Heart left ventricle (tissue), 16 donors: ENCODE data around the gene SHPK. TPM values are rescaled to one million over a fixed set of nuclear protein-coding genes. Genes with fewer than 3 reads are reported as not detected.

ENCODE experiments used
- ATAC-seq, 4 donors: fragments of 200-7000 bp; cut with Tn5 transposase; one replicate each; pipeline ENCODE4 v1.9.1; 2020 to 2022; ENCODE audit warnings: moderate library complexity in 4 of 4, mild to moderate bottlenecking in 3 of 4, moderate number of reproducible peaks in 1 of 4
- DNase-seq, 5 donors: peaks; one replicate each; pipeline ENCODE4 v3.0.0-alpha.2; 2020
- H3K27ac ChIP-seq, 12 donors: fragments of 200-600 bp; sonication (generic) in 4 of 12; one replicate each; pipeline versions ENCODE4 v1.5.0 to v1.8.0; 2016 to 2022; ENCODE audit warnings: mild to moderate bottlenecking in 2 of 12
- H3K27me3 ChIP-seq, 9 donors: fragments of 200-600 bp; sonication (generic) in 2 of 9; one replicate each; pipeline versions ENCODE4 v1.5.1 to v1.8.0; 2016 to 2022; ENCODE audit warnings: mild to moderate bottlenecking in 3 of 9
- H3K36me3 ChIP-seq, 9 donors: fragments of 200-600 bp; sonication (generic) in 2 of 9; one replicate each; pipeline versions ENCODE4 v1.5.0 to v1.8.0; 2018 to 2022; ENCODE audit warnings: mild to moderate bottlenecking in 2 of 9
- H3K4me1 ChIP-seq, 12 donors: fragments of 200-600 bp; sonication (generic) in 4 of 12; one replicate each; pipeline versions ENCODE4 v1.5.0 to v1.8.0; 2016 to 2022; ENCODE audit warnings: mild to moderate bottlenecking in 3 of 12
- H3K4me3 ChIP-seq, 12 donors: fragments of 200-600 bp; sonication (generic) in 4 of 12; one replicate each; pipeline versions ENCODE4 v1.5.0 to v1.8.0; 2017 to 2022; ENCODE audit warnings: mild to moderate bottlenecking in 9 of 12, moderate library complexity in 4 of 12
- H3K9me3 ChIP-seq, 12 donors: fragments of 200-600 bp; sonication (generic) in 4 of 12; one replicate each; pipeline versions ENCODE4 v1.5.0 to v1.8.0; 2016 to 2022; ENCODE audit warnings: mild to moderate bottlenecking in 1 of 12
- POLR2A ChIP-seq, 2 donors: fragments of 450-650 bp; IDR thresholded peaks; one replicate each; pipeline ENCODE4 v1.6.1; 2017; ENCODE audit warnings: antibody characterized with exemption in 2 of 2, mild to moderate bottlenecking in 2 of 2, moderate library complexity in 2 of 2
- WGBS, 4 donors: extraction: QIAGEN DNeasy Blood & Tissue Kit in 2 of 4; methylation state at CpG; one replicate each; pipeline versions ENCODE4 v1.1.5 to v1.1.7; 2013 to 2018; 5-methylcytosine and 5-hydroxymethylcytosine counted together
- intact Hi-C, 10 donors: fragments of 100-400 bp; cut with DNase I; formaldehyde crosslinking; loops; one replicate each; pipeline versions ENCODE4 v1.11.1 to v1.14.2; 2022
- polyA plus RNA-seq, 2 donors: library from polyadenylated mRNA; stranded (reverse); fragments of 200-250 nt; gene quantifications; one replicate each; pipeline ENCODE4 v1.2.3, GENCODE V29; 2013
- total RNA-seq, 9 donors: library from RNA; depleted of rRNA in 2 of 9; stranded (reverse); fragments of >200 nt in 2 of 9; fragmentation: NEBNext Ultra II Directional in 3 of 9; extraction: Animal tissue kit (Norgen Biotek cat#: 25700) in 3 of 9; gene quantifications; one replicate each; pipeline versions ENCODE4 v1.1.0 to v1.2.4, GENCODE V29; 2016 to 2023
- TF ChIP-seq, protein P1 (sequence below), 12 donors: fragments of 200-600 bp; sonication (generic) in 4 of 12; IDR thresholded peaks; one replicate each; pipeline versions ENCODE4 v1.5.0 to v1.8.0; 2018 to 2022; ENCODE audit warnings: antibody characterized with exemption in 12 of 12, mild to moderate bottlenecking in 5 of 12
- donor health status: ischemic (EF 13 %, LVEDD 7.1; RV severe dilation, severe dysfunction).
- donor health status: healthy with polysubstance abuse.
- donor health status: DM: no; HTN: yes; CAD: no.
- donor health status: DM: no; HTN: no; CAD: no.
- donor health status: ischemic (EF 25% LVEDD 6.9; RV normal size, moderate dysfunction).
- donor health status: ischemic (EF 25% LVEDD 5.7; RV mildly dilated, moderate dysfunction).
- donor health status: healthy.
- donor health status: DM: yes; HTN: yes; CAD: no.
- donor health status: ischemic (EF 35%, LVEDD 5.7; RV mildly dilated, moderate dysfunction).
- donor health status: nonischemic (EF 11% LVEDD 7.7; RV severe dilation, severe dysfunction).
- donor health status: DM: yes; HTN: yes; CAD: no.
- donor health status: PGD.
- donor health status: ischemic (EF 29% LVEDD 5.4; RV normal size, mild dysfunction).
- donor health status: nonischemic (EF 23%, LVEDD 6.1; RV moderate dilation, normal function).

SHPK gene
- total and polyA plus RNA-seq, 11 donors = 2.5 to 7.3 (median 3.6) TPM

DNA sequence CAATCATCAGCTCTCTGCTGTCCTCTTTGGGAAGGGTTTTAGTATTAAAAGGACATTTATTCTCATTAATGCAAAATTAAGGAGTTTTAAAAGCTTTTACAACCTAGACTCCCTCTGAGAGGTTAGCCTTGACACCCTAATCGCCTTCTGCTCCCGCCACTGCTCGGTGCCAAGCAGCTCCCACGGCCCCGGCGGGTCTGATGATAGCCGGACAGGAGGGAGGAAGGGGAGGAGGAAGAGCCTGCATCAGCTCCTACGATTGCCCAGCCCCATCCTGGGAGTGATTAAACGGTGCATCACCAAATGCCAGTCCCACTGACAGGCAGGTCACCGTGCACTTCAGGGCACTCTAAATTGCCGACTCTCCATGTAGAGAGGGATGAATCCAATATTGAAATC, 8.3 kb downstream of the SHPK start:
- peaks cover 0 to 16% (median 5%) of the 10 kb centered on the region in 12 donors for H3K4me1 ChIP-seq
- WGBS, 4 donors = 49 to 67% (median 66%) methylated on average over 11 of the region's 11 CpGs
- H3K27ac ChIP-seq = peak overlapping the region in 9 of 12 donors; percentile 2 to 69 (median 40)
- TF ChIP-seq, protein P1, sequence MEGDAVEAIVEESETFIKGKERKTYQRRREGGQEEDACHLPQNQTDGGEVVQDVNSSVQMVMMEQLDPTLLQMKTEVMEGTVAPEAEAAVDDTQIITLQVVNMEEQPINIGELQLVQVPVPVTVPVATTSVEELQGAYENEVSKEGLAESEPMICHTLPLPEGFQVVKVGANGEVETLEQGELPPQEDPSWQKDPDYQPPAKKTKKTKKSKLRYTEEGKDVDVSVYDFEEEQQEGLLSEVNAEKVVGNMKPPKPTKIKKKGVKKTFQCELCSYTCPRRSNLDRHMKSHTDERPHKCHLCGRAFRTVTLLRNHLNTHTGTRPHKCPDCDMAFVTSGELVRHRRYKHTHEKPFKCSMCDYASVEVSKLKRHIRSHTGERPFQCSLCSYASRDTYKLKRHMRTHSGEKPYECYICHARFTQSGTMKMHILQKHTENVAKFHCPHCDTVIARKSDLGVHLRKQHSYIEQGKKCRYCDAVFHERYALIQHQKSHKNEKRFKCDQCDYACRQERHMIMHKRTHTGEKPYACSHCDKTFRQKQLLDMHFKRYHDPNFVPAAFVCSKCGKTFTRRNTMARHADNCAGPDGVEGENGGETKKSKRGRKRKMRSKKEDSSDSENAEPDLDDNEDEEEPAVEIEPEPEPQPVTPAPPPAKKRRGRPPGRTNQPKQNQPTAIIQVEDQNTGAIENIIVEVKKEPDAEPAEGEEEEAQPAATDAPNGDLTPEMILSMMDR (IDR thresholded peaks at IDR 0.05) = no peak
- no peak for TF ChIP-seq POLR2A (IDR thresholded peaks at IDR 0.05)
- DNase-seq (peak in 1 of 5 donors; percentile 21), ATAC-seq (no peak)
- intact Hi-C loops = no loop called here
- H3K36me3 ChIP-seq = peaks cover 0 to 89% (median 65%) of the 10 kb centered on the region in 9 donors
- no peaks in the 10 kb centered on the region for H3K27me3 ChIP-seq
- no peaks in the 10 kb centered on the region for H3K9me3 ChIP-seq
- no peak overlapping the region for H3K4me3 ChIP-seq

DNA sequence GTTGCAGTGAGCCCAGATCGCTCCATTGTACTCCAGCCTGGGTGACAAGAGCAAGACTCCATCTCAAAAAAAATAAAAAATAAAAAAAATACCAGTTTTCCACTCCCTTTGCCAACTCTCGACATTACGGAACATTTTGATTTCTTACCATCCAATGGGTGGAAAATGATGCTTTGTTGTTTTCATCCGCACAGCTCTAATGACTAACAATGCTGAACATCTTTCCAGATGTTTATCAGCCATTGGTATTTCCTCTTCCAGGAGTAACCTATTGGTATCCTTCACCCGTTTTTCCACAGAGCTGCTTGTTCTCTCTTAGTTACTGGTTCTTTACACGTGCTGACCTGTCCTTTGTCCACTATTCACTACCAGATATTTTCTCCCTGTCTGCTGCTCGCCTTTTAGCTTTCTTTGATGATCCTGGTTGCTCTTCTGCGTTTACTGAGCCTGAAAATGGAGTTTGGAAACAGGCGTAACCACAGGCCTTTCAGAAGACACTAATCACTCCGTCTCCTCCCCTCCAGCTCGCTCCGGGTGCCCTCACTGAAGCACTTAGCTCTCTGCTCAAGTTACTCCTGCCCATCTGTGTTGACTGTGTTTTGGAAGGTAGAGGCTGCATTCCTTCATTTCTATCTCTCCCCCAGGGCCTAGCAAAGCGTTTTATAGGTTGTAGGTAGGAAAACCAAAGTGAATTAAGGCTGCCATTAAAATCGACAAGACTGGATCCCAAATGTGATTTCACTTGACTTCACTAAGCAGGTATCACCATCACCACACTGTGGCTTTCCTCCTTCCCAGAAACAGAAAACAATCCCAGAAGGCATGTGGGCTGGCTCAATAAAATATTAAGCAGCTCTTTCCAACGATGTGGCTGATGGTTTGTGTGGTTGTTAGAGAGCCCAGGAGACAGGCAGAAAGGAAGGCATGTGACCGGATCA, 8.9 kb downstream of the SHPK start:
- TF ChIP-seq POLR2A (IDR thresholded peaks at IDR 0.05) = no peak
- TF ChIP-seq, protein P1 (IDR thresholded peaks at IDR 0.05) = no peak
- Histone ChIP-seq H3K4me3 (no peak overlapping the region), H3K9me3 (no peaks in the 10 kb centered on the region), H3K4me1 (peaks cover 0 to 16% (median 5%) of the 10 kb centered on the region in 12 donors), H3K27me3 (no peaks in the 10 kb centered on the region), H3K27ac (peak overlapping the region in 9 of 12 donors; percentile 2 to 69 (median 40)), H3K36me3 (peaks cover 2 to 89% (median 72%) of the 10 kb centered on the region in 9 donors)
- intact Hi-C loops = no loop called here
- WGBS, 4 donors = 54 to 74% (median 67%) methylated on average over 16 of the region's 16 CpGs
- DNase-seq (no peak), ATAC-seq (peak in 2 of 4 donors; percentile 21 to 24)

DNA sequence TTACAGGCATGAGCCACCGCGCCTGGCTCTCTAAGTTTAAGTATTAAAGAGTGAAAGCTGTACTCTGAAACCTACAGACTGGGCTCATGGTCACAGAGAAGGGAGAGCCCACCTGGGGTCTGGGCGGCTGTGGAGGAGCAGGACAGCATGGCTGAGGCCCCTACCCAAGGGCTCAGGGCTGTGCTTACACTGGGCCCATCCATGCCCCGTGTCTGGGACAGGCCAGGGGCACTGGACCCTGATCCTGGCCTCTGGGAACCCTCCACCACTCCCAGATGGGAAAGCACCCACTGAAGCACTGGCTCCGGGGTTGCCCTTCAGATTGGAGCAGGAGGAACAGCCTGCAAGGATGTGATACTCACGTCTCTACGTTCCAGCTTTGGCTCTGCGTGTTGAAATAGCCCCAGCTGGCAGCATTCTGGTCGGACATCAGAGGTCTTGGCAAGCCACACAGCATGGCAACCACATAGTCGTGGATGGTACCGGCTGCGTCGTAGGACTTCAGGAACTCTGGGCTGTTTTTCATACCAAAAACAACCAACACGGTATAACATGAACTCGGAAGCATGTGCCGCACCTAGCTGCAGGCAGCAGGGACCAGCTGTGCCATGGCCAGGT, 13.0 kb downstream of the SHPK start:
- intact Hi-C loops = no loop called here
- no peaks in the 10 kb centered on the region for H3K27me3 ChIP-seq
- DNase-seq (no peak), ATAC-seq (peak in 2 of 4 donors; percentile 35 to 63)
- no peak overlapping the region for H3K27ac ChIP-seq
- peaks cover 0 to 9% (median 0%) of the 10 kb centered on the region in 12 donors for H3K4me1 ChIP-seq
- TF ChIP-seq POLR2A (IDR thresholded peaks at IDR 0.05) = no peak
- TF ChIP-seq, protein P1 (IDR thresholded peaks at IDR 0.05) = no peak
- no peaks in the 10 kb centered on the region for H3K9me3 ChIP-seq
- H3K4me3 ChIP-seq = no peak overlapping the region
- H3K36me3 ChIP-seq = peaks cover 2 to 96% (median 87%) of the 10 kb centered on the region in 9 donors
- whole genome bisulfite sequencing, 4 donors = 92 to 97% (median 93%) methylated on average over 11 to 16 of the region's 16 CpGs

DNA sequence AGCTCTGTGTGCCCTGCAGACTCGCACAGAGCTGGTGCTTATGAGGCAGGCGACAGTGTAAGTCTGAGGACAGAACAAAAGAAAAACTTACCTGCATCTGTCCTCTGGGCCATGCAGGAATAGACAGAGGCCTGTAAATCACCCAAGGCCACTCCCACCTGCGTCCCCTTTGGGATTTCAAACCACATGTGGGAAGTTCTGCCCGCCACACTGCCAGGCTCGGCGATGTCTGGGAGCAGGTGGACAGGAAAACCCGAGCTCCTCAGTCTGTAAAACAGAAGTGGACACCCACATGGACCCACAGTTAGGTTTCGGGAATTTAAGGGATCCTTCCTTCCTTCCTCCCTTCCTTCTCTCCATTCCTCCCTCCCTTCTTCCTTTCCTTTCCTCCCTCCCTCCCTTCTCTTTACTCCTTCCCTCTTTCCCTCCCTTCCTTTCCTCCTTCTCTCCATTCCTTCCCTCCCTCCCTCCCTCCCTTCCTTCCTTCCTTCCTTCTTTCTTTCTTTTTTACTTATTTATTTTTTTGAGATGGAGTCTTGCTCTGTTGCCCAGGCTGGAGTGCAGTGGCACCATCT, 14.8 kb downstream of the SHPK start:
- Histone ChIP-seq H3K9me3 (peaks cover 0 to 8% (median 0%) of the 10 kb centered on the region in 12 donors), H3K4me1 (peaks cover 0 to 3% (median 0%) of the 10 kb centered on the region in 12 donors), H3K27ac (no peak overlapping the region), H3K4me3 (no peak overlapping the region), H3K36me3 (peaks cover 2 to 97% (median 90%) of the 10 kb centered on the region in 9 donors), H3K27me3 (no peaks in the 10 kb centered on the region)
- 91 to 94% (median 93%) methylated on average over 8 of the region's 8 CpGs for WGBS, 4 donors
- DNase-seq (no peak), ATAC-seq (no peak)
- no peak for TF ChIP-seq POLR2A (IDR thresholded peaks at IDR 0.05)
- TF ChIP-seq, protein P1 (IDR thresholded peaks at IDR 0.05) = no peak
- intact Hi-C loops = no loop called here
